RWPE2 (cell line): ENCODE results near the gene ZFHX3.
A peak's percentile ranks its signal among the peaks of the same experiment; 100 is the strongest.

ENCODE experiments used
- ATAC-seq: fragments of 200-7000 bp; cut with Tn5 transposase; 3 replicates; pipeline ENCODE4 v1.9.1; 2021; ENCODE audit warnings: low read depth
- DNase-seq: peaks from one replicate; pipeline ENCODE4 v3.0.0-alpha.2; 2020; ENCODE audit warnings: low spot score
- H3K27ac ChIP-seq: fragments of 450-650 bp; 2 replicates; pipeline ENCODE4 v1.5.1; 2017; ENCODE audit warnings: mild to moderate bottlenecking; ENCODE audit not compliant: poor library complexity, severe bottlenecking
- H3K27me3 ChIP-seq: fragments of 250-450 bp; sonication (Bioruptor Pico); 2 replicates; pipeline ENCODE4 v1.5.1; 2021; ENCODE audit warnings: mild to moderate bottlenecking, moderate library complexity; ENCODE audit not compliant: insufficient read depth, poor library complexity, severe bottlenecking
- H3K36me3 ChIP-seq: fragments of 250-450 bp; sonication (Bioruptor Pico); 2 replicates; pipeline ENCODE4 v1.5.1; 2020; ENCODE audit warnings: low read depth, mild to moderate bottlenecking, moderate library complexity
- H3K4me1 ChIP-seq: fragments of 250-450 bp; sonication (Bioruptor Pico); 2 replicates; pipeline ENCODE4 v1.5.1; 2021; ENCODE audit warnings: mild to moderate bottlenecking, moderate library complexity; ENCODE audit not compliant: insufficient read depth, poor library complexity, severe bottlenecking
- H3K4me3 ChIP-seq: fragments of 250-450 bp; sonication (Bioruptor Pico); 2 replicates; pipeline ENCODE4 v1.5.1; 2021; ENCODE audit warnings: mild to moderate bottlenecking, moderate library complexity; ENCODE audit not compliant: severe bottlenecking
- H3K9me3 ChIP-seq: fragments of 250-450 bp; sonication (Bioruptor Pico); 2 replicates; pipeline ENCODE4 v1.5.1; 2021; ENCODE audit warnings: mild to moderate bottlenecking, moderate library complexity; ENCODE audit not compliant: severe bottlenecking
- CTCF ChIP-seq: fragments of 450-650 bp; IDR thresholded peaks from one replicate; pipeline ENCODE4 v1.5.1; 2017; ENCODE audit warnings: mild to moderate bottlenecking, moderate library complexity; ENCODE audit not compliant: poor library complexity, severe bottlenecking

Gene ZFHX3

GRCh38 chr16:72910875-72911274, 137.1 kb downstream of the ZFHX3 start:
- H3K36me3 ChIP-seq = no peaks in the 10 kb centered on the region
- H3K4me3 ChIP-seq = no peak overlapping the region
- ATAC-seq = no peak
- DNase-seq = no peak
- H3K27ac ChIP-seq = no peak overlapping the region
- H3K9me3 ChIP-seq = no peaks in the 10 kb centered on the region
- no peak for TF ChIP-seq CTCF
- peaks cover 5% of the 10 kb centered on the region for H3K4me1 ChIP-seq
- H3K27me3 ChIP-seq = no peaks in the 10 kb centered on the region

- peaks cover 10% of the 10 kb centered on the region for H3K4me1 ChIP-seq
- no peak overlapping the region for H3K27ac ChIP-seq
- ATAC-seq (no peak), DNase-seq (no peak)
- H3K4me3 ChIP-seq = no peak overlapping the region
- no peaks in the 10 kb centered on the region for H3K9me3 ChIP-seq
- no peaks in the 10 kb centered on the region for H3K36me3 ChIP-seq
- no peaks in the 10 kb centered on the region for H3K27me3 ChIP-seq
- no peak for TF ChIP-seq CTCF
Measured at GRCh38 chr16:72910381-72910780, 137.5 kb downstream of the ZFHX3 start.

- no peak for TF ChIP-seq CTCF
- Histone ChIP-seq H3K9me3 (no peaks in the 10 kb centered on the region), H3K36me3 (no peaks in the 10 kb centered on the region), H3K27ac (no peak overlapping the region), H3K4me1 (peaks cover 11% of the 10 kb centered on the region), H3K27me3 (no peaks in the 10 kb centered on the region), H3K4me3 (no peak overlapping the region)
- DNase-seq (no peak), ATAC-seq (no peak)
Measured at GRCh38 chr16:72909196-72909595, 138.7 kb downstream of the ZFHX3 start.

GRCh38 chr16:72908362-72909167, 139.4 kb downstream of the ZFHX3 start:
- TF ChIP-seq CTCF = no peak
- Histone ChIP-seq H3K27ac (no peak overlapping the region), H3K36me3 (no peaks in the 10 kb centered on the region), H3K9me3 (no peaks in the 10 kb centered on the region), H3K4me3 (no peak overlapping the region), H3K27me3 (no peaks in the 10 kb centered on the region), H3K4me1 (peaks cover 11% of the 10 kb centered on the region)
- ATAC-seq = no peak
- DNase-seq = peak; percentile 19

- Histone ChIP-seq H3K27me3 (no peaks in the 10 kb centered on the region), H3K36me3 (no peaks in the 10 kb centered on the region), H3K4me3 (no peak overlapping the region), H3K4me1 (peaks cover 11% of the 10 kb centered on the region), H3K9me3 (no peaks in the 10 kb centered on the region), H3K27ac (peak overlapping the region; percentile 12)
- ATAC-seq (peak; percentile 81), DNase-seq (peak; percentile 13)
- no peak for TF ChIP-seq CTCF
Measured at GRCh38 chr16:72905581-72905980, 142.3 kb downstream of the ZFHX3 start.
